Cardiac septum (tissue), 1 donor: ENCODE measurements around the gene TBC1D1. TPM values are rescaled to one million over a fixed set of nuclear protein-coding genes. Genes with fewer than 3 reads are reported as not detected.

ENCODE experiments used
- DNase-seq: peaks from one replicate; pipeline ENCODE4 v3.0.0-alpha.2; 2020; ENCODE audit warnings: low spot score
- intact Hi-C: fragments of 100-400 bp; cut with DNase I; formaldehyde crosslinking; loops from one replicate; pipeline ENCODE4 v1.14.0; 2022
- total RNA-seq: library from RNA; stranded (reverse); fragmentation: NEBNext Ultra II Directional; extraction: Animal tissue kit (Norgen Biotek cat#: 25700); gene quantifications from one replicate; pipeline ENCODE4 v1.2.1, GENCODE V29; 2021
- donor health status: DM: no; HTN: no; CAD: no.

TBC1D1 gene
- total RNA-seq, 1 donor from 2014 or later: 128 TPM

GRCh38 chr4:38102957-38103588 lies 212.2 kb downstream of the TBC1D1 start:
- intact Hi-C loops: no loop called here
- no peak for DNase-seq

GRCh38 chr4:38105475-38106220 lies 214.8 kb downstream of the TBC1D1 start:
- intact Hi-C loops: no loop called here
- DNase-seq: no peak

- no peak for DNase-seq
- intact Hi-C loops: no loop called here
Measured at GRCh38 chr4:38106311-38106710, 215.4 kb downstream of the TBC1D1 start.

DNA sequence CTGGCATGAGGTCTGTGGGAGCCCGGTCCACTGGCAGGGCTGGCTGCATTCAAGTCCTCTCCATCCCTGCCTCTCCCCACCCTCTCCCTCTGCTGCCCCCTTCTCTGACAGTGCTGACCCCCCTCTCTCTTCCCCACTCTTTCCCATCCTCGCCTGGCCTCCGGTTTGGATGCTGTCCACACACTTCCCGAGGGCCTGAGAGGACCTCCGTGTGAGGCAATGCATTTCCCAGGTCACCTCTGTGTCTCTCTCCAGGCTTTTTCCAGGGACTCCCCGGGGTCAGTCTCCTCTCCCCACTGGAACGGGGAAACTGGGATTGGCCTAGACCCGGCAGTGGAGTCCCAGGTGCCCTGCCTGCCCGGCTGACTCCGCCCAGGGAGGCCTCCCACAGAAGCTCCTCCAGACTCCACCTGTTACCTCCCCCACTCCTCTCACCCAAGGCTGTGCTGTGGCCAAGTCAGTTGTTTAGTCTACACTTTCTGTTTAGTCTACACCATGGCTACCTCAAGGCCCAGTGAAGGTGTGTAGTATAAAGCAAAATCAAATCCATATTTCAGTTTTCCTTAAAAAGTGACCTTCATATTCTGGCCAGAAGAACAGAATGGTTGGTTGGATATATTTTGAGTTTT lies 216.1 kb downstream of the TBC1D1 start:
- intact Hi-C loops: no loop called here
- no peak for DNase-seq

- intact Hi-C loops: no loop called here
Measured at GRCh38 chr4:38107818-38108217, 216.9 kb downstream of the TBC1D1 start.

GRCh38 chr4:38109370-38109769 lies 218.5 kb downstream of the TBC1D1 start:
- intact Hi-C loops: no loop called here
- no peak for DNase-seq

More at GRCh38 chr4:38107818-38108217, 216.9 kb downstream of the TBC1D1 start:
- DNase-seq: no peak

GRCh38 chr4:38109896-38110295 lies 219.0 kb downstream of the TBC1D1 start:
- no peak for DNase-seq
- intact Hi-C loops: loop anchor here (5.0 kb wide), 1 partner anchor 33 kb away; no protein-coding TSS in a partner anchor

DNA sequence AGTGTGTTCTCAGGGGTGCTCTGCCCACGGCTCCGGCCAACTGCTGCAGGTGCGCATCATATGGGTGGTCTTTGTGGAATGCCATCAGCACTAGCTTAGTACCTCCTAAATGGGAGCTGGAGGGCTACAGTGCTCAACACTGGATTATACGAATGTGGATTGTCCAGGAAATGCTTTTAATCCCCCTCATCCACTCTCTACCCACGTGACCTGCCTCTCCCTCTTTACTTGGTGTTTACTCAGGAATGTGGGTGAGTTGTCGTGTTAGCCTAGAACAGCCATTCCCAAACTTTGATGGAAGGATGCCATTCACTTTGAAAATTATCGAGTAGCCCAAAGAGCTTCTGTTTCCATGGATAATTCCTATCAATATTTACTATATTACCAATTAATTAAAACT lies 220.1 kb downstream of the TBC1D1 start:
- intact Hi-C loops: loop anchor here (5.0 kb wide), 1 partner anchor 34 kb away; no protein-coding TSS in a partner anchor
- DNase-seq: no peak

DNA sequence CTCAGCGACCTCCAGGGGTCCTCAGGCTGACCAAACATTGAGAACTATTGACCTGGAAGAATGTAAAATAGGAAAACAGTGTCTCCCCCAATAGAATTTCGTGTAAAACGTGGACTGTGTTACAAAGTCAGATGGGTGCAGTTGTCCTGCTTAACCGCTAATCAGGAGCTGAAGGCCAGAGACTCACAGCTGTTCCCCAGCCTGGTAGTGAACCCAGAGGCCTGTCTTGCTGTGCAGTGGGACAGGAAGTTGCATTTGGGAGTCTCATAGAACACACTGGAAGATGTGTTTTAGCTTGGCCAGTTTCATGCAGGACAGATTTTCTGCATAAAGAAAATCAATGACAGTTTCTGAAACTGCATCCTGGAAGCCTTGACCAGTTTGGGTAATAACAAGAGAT lies 220.8 kb downstream of the TBC1D1 start:
- no peak for DNase-seq
- intact Hi-C loops: loop anchor here (5.0 kb wide), 1 partner anchor 34 kb away; no protein-coding TSS in a partner anchor

DNA sequence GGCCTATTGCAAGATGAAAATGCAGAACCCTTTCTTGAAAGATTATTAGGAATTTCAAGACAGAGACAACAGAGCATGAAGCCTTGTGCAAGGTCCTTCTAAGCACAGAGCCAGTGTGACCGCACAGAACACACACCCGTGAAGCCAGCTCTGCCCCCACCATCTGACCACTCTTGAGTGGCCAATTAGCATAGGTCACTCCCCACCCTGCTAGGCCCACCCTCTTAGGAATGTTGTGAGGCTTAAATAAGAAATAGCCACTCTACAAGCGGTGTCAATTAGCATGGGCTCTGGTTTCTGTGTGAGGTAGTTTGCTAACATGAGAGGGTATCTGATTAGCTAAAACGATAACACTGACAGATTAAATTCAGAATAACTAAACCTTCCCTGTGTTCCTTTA lies 222.2 kb downstream of the TBC1D1 start:
- intact Hi-C loops: loop anchor here (5.0 kb wide), 1 partner anchor 36 kb away; no protein-coding TSS in a partner anchor

DNA sequence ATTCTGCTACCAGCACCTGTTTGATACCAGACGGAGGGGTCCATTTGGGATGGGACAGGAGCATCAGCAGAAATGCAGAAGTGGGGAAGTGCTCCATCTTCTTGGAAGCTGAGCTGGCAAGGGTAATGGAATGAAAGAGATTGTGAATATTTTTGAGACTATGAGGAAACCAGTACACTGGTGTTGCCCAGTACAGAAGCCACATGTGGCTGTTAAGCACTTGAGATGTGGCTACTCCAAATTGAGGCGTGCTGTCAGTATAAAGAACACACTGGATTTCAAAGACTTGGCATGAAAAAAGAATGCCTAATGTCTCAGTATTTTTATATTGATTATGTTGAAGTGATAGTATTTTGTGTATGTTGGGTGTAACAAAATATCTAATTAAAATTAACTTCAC lies 222.7 kb downstream of the TBC1D1 start:
- no peak for DNase-seq
- intact Hi-C loops: loop anchor here (5.0 kb wide), 1 partner anchor 36 kb away; no protein-coding TSS in a partner anchor

More for the DNA sequence above, 222.2 kb downstream of the TBC1D1 start:
- DNase-seq: no peak

DNA sequence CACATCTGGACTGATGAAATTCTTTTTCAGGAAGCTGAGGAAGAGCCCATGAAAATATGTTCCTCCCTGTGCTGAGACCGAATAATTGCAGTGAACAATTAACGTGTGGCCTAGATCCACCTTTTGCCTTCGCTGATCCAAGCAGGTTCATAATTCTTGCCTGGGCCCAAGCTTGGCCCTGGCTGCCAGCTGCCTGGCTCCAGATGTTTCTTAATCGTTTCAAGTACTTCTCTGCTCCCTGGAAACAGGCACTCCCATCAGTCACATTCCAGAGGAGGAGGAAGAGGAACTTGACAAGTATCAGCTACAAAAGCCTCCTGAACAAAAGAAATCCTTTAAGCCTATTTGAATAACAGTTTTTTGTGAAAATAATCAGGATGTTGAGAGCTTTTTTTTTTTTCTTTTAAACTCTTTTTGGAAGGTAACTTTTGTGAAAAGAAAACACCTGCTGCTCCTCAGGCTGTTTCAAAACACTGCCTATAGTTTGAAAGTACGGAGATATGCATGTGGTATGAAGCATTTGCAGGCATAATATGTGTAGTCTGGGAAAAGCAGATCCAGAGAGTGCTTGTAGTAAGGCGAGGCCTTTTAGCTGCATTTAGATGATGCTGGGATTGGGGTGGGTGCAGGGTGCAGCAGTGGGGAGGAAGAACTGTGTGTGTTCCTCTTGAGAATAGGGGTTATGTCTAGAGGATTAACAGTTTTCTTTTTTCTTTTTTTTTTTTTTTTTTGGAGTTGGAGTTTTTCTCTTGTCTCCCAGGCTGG lies 223.7 kb downstream of the TBC1D1 start:
- intact Hi-C loops: loop anchor here (5.0 kb wide), 1 partner anchor 37 kb away; no protein-coding TSS in a partner anchor
- DNase-seq: no peak

- intact Hi-C loops: no loop called here
- DNase-seq: no peak
Measured at GRCh38 chr4:38115601-38116000, 224.7 kb downstream of the TBC1D1 start.

GRCh38 chr4:38117591-38117990 lies 226.7 kb downstream of the TBC1D1 start:
- intact Hi-C loops: no loop called here
- DNase-seq: no peak

- intact Hi-C loops: no loop called here
- DNase-seq: no peak
Measured at GRCh38 chr4:38119668-38120385, 228.9 kb downstream of the TBC1D1 start.

- DNase-seq: no peak
- intact Hi-C loops: no loop called here
Measured at GRCh38 chr4:38120772-38121171, 229.9 kb downstream of the TBC1D1 start.

DNA sequence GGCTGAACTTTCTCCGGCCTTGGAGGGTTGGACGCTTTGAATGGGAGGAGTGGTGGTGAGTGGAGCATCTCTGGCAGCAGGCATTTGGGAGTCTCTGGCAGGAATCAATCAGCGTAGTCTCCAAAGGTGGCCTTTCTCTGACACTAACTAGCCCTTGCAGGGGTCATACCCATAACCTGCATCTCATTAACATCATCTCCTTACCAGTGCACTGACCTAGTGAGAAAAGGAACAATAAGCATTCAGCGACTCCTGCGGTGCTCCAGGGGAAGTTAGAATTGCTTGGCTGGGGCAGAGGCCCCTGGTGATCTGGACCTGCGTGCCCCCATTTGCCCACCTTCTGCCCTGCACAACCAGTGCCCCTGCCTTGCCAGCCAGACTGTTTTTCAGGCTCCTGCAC lies 231.2 kb downstream of the TBC1D1 start:
- DNase-seq: no peak
- intact Hi-C loops: no loop called here

DNA sequence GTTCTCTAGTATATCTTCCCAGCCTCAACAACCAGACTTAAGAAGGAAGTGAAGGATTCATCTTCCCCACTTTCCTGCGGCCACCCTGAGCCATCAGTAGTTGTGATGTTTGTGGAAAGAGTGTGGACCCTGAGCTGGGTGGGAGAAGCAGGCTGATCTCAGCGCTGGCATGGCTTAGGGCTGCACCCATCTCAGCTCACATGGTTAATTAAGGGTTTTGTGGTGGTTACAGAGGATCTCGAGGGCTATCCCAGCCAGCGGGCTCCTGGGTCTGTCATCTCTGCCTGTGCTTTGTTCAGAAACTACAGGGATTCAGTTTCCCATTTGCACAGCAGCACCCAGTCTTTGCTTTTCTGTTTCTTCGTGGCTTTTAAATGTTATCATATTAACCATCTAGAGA lies 232.7 kb downstream of the TBC1D1 start:
- intact Hi-C loops: no loop called here
- DNase-seq: no peak

- intact Hi-C loops: no loop called here
Measured at GRCh38 chr4:38124961-38125360, 234.1 kb downstream of the TBC1D1 start.

More at GRCh38 chr4:38124961-38125360, 234.1 kb downstream of the TBC1D1 start:
- no peak for DNase-seq
